ENCODE measurements around the gene GPR55. TPM values are rescaled to one million over a fixed set of nuclear protein-coding genes. Genes with fewer than 3 reads are reported as not detected.

GPR55 gene
- total RNA-seq, 4 donors from 2014 or later = 0.61 to 0.88 (median 0.78) TPM

- no peak for TF ChIP-seq POLR2A (IDR thresholded peaks at IDR 0.05)
- no peak for TF ChIP-seq CTCF (IDR thresholded peaks at IDR 0.05)
- 84 to 86% methylated on average over 14 to 16 of the region's 21 CpGs for WGBS, 2 donors
- no peak overlapping the region for H3K4me3 ChIP-seq
- no peaks in the 10 kb centered on the region for H3K4me1 ChIP-seq
- no peaks in the 10 kb centered on the region for H3K36me3 ChIP-seq
- DNase-seq = no peak
- H3K9me3 ChIP-seq = no peaks in the 10 kb centered on the region
- peaks cover 0 to 3% (median 0%) of the 10 kb centered on the region in 4 donors for H3K27me3 ChIP-seq
- H3K27ac ChIP-seq = no peak overlapping the region
- intact Hi-C loops (cut with DNase I) = no loop called here
These were observed 19.8 kb upstream of the GPR55 start for GRCh38 chr2:230944757-230945372.

DNA sequence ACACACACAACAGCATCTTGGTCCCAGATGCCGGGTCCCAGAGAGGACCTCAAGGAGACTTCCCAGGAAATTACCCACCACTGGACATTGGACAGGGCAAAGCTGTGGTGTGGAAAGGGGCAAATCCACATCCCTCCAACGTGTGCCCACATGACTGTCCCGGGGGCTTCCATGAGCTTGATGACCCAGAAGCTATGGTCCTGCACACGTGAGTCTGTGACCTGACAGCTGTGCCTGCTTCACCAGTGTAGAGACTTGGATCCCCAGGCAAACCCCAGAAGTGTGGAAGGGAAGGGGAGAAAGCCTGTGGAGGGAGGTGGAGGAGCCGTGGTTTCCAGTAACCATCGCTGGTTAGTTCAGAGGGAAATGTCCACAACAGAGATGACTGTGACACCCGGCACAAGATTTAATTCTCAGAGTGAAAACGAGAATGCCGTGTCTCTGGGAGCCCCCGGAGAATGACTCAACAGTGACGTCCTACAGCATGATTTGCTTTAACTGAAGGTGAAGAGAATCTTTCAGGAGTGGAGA, 19.1 kb upstream of the GPR55 start:
- intact Hi-C loops (cut with DNase I) = no loop called here
- no peak for DNase-seq
- 67 to 74% methylated on average over 6 of the region's 11 CpGs for WGBS, 2 donors
- Histone ChIP-seq H3K4me3 (peak overlapping the region in 1 of 4 donors; percentile 8), H3K27ac (no peak overlapping the region), H3K36me3 (no peaks in the 10 kb centered on the region), H3K4me1 (no peaks in the 10 kb centered on the region), H3K9me3 (no peaks in the 10 kb centered on the region), H3K27me3 (peaks cover 0 to 8% (median 0%) of the 10 kb centered on the region in 4 donors)
- no peak for TF ChIP-seq CTCF (IDR thresholded peaks at IDR 0.05)
- TF ChIP-seq POLR2A (IDR thresholded peaks at IDR 0.05) = no peak

DNA sequence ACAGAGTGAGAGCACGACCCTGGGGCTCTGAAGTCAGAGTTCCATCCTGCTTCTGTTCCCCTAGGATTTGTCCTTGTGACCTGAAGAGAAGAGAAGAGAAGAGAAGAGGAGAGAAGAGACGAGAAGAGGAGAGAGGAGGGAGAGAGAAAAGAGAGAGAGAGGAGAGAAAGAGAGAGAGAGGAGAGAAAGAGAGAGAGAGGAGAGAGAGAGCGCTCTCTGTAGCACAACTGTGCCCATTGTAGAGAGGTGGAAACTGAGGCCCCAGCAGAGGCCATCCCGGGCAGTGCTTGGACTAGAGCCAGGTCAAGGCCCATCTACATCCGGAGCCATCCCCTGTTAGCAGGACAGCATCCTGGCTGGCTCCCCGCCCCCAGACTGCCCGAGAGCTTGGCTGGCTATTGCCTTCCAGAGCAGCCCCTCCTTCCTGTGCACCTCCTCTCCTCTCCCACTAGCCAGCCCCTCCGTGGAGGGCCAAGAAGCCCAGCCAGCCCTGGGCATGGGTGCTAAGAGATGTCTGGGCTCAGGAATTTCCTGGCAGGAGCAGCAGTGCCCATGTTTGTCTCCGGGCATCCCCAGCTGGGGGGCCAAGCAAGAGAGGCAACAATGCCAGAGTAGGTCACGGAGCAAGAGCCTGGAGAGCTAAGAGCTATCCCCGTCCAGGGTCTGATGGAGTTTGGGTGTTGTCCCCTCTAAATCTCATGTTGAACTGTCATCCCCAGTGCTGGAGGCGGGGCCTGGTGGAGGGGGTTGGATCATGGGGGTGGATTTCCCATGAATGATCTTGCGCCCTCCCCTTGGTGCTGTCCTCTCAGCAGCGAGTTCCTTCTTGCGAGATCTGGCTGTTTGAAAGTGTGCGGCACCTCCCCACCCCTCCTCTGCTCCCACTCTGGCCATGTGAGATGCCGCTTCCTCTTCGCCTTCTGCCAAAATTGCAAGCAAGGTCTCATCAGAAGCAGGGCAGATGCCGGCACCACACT, 18.2 kb upstream of the GPR55 start:
- H3K27ac ChIP-seq = no peak overlapping the region
- TF ChIP-seq CTCF (IDR thresholded peaks at IDR 0.05) (no peak), POLR2A (IDR thresholded peaks at IDR 0.05) (peak in 1 of 4 donors; percentile 11)
- no peak overlapping the region for H3K4me3 ChIP-seq
- H3K4me1 ChIP-seq = no peaks in the 10 kb centered on the region
- WGBS, 2 donors = 56 to 61% methylated on average over 15 to 17 of the region's 19 CpGs
- no peaks in the 10 kb centered on the region for H3K36me3 ChIP-seq
- no peaks in the 10 kb centered on the region for H3K9me3 ChIP-seq
- H3K27me3 ChIP-seq = peaks cover 0 to 16% (median 0%) of the 10 kb centered on the region in 4 donors
- intact Hi-C loops (cut with DNase I) = no loop called here
- no peak for DNase-seq

DNA sequence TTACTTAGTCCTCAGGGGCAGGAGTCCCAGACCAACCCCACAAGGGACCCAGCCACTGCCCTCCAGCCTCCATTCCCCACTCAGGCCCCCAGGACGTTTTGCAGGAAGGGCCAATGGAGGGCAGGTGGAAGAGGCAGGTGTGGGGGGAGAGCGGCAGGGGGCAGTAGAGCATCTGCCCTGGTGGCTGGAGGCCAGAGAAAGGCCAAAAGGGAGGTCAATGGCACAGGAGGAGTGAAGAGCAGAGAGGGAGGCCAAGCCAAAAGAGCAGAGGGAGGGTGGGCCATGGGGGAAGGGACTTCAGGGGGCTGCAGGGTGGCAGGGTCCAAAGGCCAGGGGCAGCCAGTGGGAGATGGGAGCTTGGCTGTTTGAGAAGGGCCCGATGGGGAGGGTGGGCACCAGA, 17.3 kb upstream of the GPR55 start:
- intact Hi-C loops (cut with DNase I) = no loop called here
- no peak for DNase-seq
- no peaks in the 10 kb centered on the region for H3K36me3 ChIP-seq
- H3K27me3 ChIP-seq = peaks cover 0 to 16% (median 0%) of the 10 kb centered on the region in 4 donors
- WGBS, 2 donors = 85 to 94% methylated on average over 2 of the region's 3 CpGs
- H3K27ac ChIP-seq = no peak overlapping the region
- H3K9me3 ChIP-seq = peaks cover 0 to 7% (median 0%) of the 10 kb centered on the region in 3 donors
- no peak overlapping the region for H3K4me3 ChIP-seq
- no peaks in the 10 kb centered on the region for H3K4me1 ChIP-seq
- no peak for TF ChIP-seq CTCF (IDR thresholded peaks at IDR 0.05)
